GM23338 (cell line): Measurements from ENCODE around the gene PPFIBP2. TPM values are rescaled to one million over a fixed set of nuclear protein-coding genes. Genes with fewer than 3 reads are reported as not detected.

Experiments used
- ATAC-seq: fragments of 200-7000 bp; cut with Tn5 transposase; 3 replicates; pipeline ENCODE4 v1.9.1; 2020
- DNase-seq: peaks from one replicate; pipeline ENCODE4 v3.0.0-alpha.2; 2015; ENCODE audit warnings: low spot score
- H2AFZ ChIP-seq: fragments of 200-600 bp; sonication (generic); 2 replicates; pipeline ENCODE4 v1.8.0; 2016; ENCODE audit warnings: antibody characterized with exemption, mild to moderate bottlenecking, moderate library complexity
- H3F3A ChIP-seq: fragments of 200-600 bp; sonication (generic); replicated peaks from 2 replicates; pipeline ENCODE4 v1.8.0; 2017; ENCODE audit warnings: antibody characterized with exemption, mixed run types, low read depth
- H3K27ac ChIP-seq: fragments of 200-600 bp; sonication (generic); 2 replicates; pipeline ENCODE4 v1.6.1; 2016; ENCODE audit warnings: low read depth
- H3K27me3 ChIP-seq: fragments of 200-600 bp; sonication (generic); 2 replicates; pipeline ENCODE4 v1.8.0; 2016; ENCODE audit warnings: mild to moderate bottlenecking, mixed run types, moderate library complexity; ENCODE audit not compliant: insufficient read depth
- H3K36me3 ChIP-seq: fragments of 200-600 bp; sonication (generic); 2 replicates; pipeline ENCODE4 v1.8.0; 2016; ENCODE audit warnings: mild to moderate bottlenecking; ENCODE audit not compliant: insufficient read depth
- H3K4me1 ChIP-seq: fragments of 200-600 bp; sonication (generic); 2 replicates; pipeline ENCODE4 v1.8.0; 2016; ENCODE audit warnings: mild to moderate bottlenecking, moderate library complexity; ENCODE audit not compliant: insufficient read depth
- H3K4me2 ChIP-seq: fragments of 200-600 bp; sonication (generic); 2 replicates; pipeline ENCODE4 v1.7.1; 2017; ENCODE audit warnings: mixed run types
- H3K4me3 ChIP-seq: fragments of 200-600 bp; sonication (generic); 2 replicates; pipeline ENCODE4 v1.6.1; 2016; ENCODE audit warnings: mixed run types
- H3K79me2 ChIP-seq: fragments of 200-600 bp; sonication (generic); replicated peaks from 2 replicates; pipeline ENCODE4 v1.8.0; 2017; ENCODE audit warnings: mild to moderate bottlenecking; ENCODE audit not compliant: insufficient read depth
- H3K9me2 ChIP-seq: fragments of 200-600 bp; sonication (generic); 2 replicates; pipeline ENCODE4 v1.8.0; 2017; ENCODE audit not compliant: insufficient read depth
- H4K20me1 ChIP-seq: fragments of 200-600 bp; sonication (generic); replicated peaks from 2 replicates; pipeline ENCODE4 v1.8.0; 2017; ENCODE audit warnings: mild to moderate bottlenecking; ENCODE audit not compliant: insufficient read depth
- H3K27ac Mint-ChIP-seq: 2 replicates; pipeline ENCODE4 v1.8.0; 2020; ENCODE audit warnings: inconsistent platforms, mild to moderate bottlenecking, moderate library complexity, mixed read lengths
- H3K27me3 Mint-ChIP-seq: 3 replicates; pipeline ENCODE4 v1.8.0; 2022; ENCODE audit warnings: low read depth, mild to moderate bottlenecking, moderate library complexity, mixed read lengths, inconsistent platforms; ENCODE audit not compliant: insufficient read depth, poor library complexity
- H3K36me3 Mint-ChIP-seq: 3 replicates; pipeline ENCODE4 v1.8.0; 2021; ENCODE audit warnings: low read depth, mild to moderate bottlenecking, inconsistent platforms, moderate library complexity, mixed read lengths
- H3K4me1 Mint-ChIP-seq: 3 replicates; pipeline ENCODE4 v1.8.0; 2020; ENCODE audit warnings: mild to moderate bottlenecking, inconsistent platforms, mixed read lengths
- H3K4me3 Mint-ChIP-seq: 3 replicates; pipeline ENCODE4 v1.8.0; 2021; ENCODE audit warnings: moderate library complexity, mild to moderate bottlenecking, inconsistent platforms, mixed read lengths
- H3K9me3 Mint-ChIP-seq: 3 replicates; pipeline ENCODE4 v1.8.0; 2020; ENCODE audit warnings: moderate library complexity, mild to moderate bottlenecking, inconsistent platforms, mixed read lengths
- CREB1 ChIP-seq: fragments of 250-450 bp; sonication (Bioruptor Pico); IDR thresholded peaks from 2 replicates; pipeline ENCODE4 v1.5.0; 2020; ENCODE audit warnings: low read depth, mild to moderate bottlenecking, moderate library complexity
- EZH2 ChIP-seq: fragments of 200-600 bp; sonication (generic); IDR thresholded peaks from one replicate; pipeline ENCODE4 v1.8.0; 2017; ENCODE audit warnings: antibody characterized with exemption, mild to moderate bottlenecking, low read depth; ENCODE audit not compliant: unreplicated experiment
- EZH2phosphoT487 ChIP-seq: fragments of 200-600 bp; sonication (generic); IDR thresholded peaks from one replicate; pipeline ENCODE4 v1.8.1; 2018; ENCODE audit warnings: antibody characterized with exemption; ENCODE audit not compliant: unreplicated experiment
- JUNB ChIP-seq: IDR thresholded peaks from one replicate; pipeline ENCODE4 v1.6.1; 2016; ENCODE audit warnings: antibody characterized with exemption; ENCODE audit not compliant: unreplicated experiment
- NANOG ChIP-seq: IDR thresholded peaks from 2 replicates; pipeline ENCODE4 v1.6.1; 2016; ENCODE audit warnings: antibody characterized with exemption, borderline replicate concordance
- POLR2AphosphoS5 ChIP-seq: IDR thresholded peaks from 2 replicates; pipeline ENCODE4 v1.6.1; 2016; ENCODE audit warnings: antibody characterized with exemption, low read depth
- STAT1 ChIP-seq: IDR thresholded peaks from one replicate; pipeline ENCODE4 v1.6.1; 2016; ENCODE audit warnings: antibody characterized with exemption; ENCODE audit not compliant: unreplicated experiment
- ZNF114 ChIP-seq: fragments of 250-450 bp; sonication (Bioruptor Pico); IDR thresholded peaks from 2 replicates; pipeline ENCODE4 v1.5.0; 2020; ENCODE audit warnings: mild to moderate bottlenecking, moderate library complexity
- ZNF331 ChIP-seq: fragments of 250-450 bp; sonication (Bioruptor Pico); IDR thresholded peaks from 2 replicates; pipeline ENCODE4 v1.5.0; 2020; ENCODE audit warnings: low read depth, mild to moderate bottlenecking, moderate library complexity
- polyA plus RNA-seq: library from polyadenylated mRNA; unstranded; fragments of >200 nt; fragmentation: Nextera tagmentation; extraction: Ambion mirVana; gene quantifications from 2 replicates; pipeline ENCODE4 v1.2.1, GENCODE V29; 2016
- total RNA-seq: library from RNA; depleted of rRNA; stranded (reverse); fragments of >200 nt; shearing (Covaris generic); gene quantifications from 2 replicates; pipeline ENCODE4 v1.2.3, GENCODE V29; 2014
- TF ChIP-seq, protein P1 (sequence below): IDR thresholded peaks from one replicate; pipeline ENCODE4 v1.6.1; 2018; ENCODE audit warnings: antibody characterized with exemption; ENCODE audit not compliant: unreplicated experiment
- TF ChIP-seq, protein P2 (sequence below): fragments of 250-450 bp; sonication (Bioruptor Pico); IDR thresholded peaks from 2 replicates; pipeline ENCODE4 v1.5.0; 2020; ENCODE audit warnings: mild to moderate bottlenecking, moderate library complexity
- TF ChIP-seq, protein P3 (sequence below): IDR thresholded peaks from 2 replicates; pipeline ENCODE4 v1.6.1; 2016; ENCODE audit warnings: antibody characterized with exemption
- TF ChIP-seq, protein P4 (sequence below), 2 experiments: fragments of 200-600 bp in 1 of 2; sonication (generic) in 1 of 2; conservative IDR thresholded peaks; 2 replicates each; pipeline versions ENCODE4 v1.5.1 to v1.6.1; 2016 to 2017; ENCODE audit warnings: antibody characterized with exemption in 2 of 2, low read depth in 2 of 2, mild to moderate bottlenecking in 2 of 2, moderate library complexity in 1 of 2

The PPFIBP2 gene
- total and polyA plus RNA-seq, 2 experiments from 2014 or later = 7.1 to 14.8 TPM

DNA sequence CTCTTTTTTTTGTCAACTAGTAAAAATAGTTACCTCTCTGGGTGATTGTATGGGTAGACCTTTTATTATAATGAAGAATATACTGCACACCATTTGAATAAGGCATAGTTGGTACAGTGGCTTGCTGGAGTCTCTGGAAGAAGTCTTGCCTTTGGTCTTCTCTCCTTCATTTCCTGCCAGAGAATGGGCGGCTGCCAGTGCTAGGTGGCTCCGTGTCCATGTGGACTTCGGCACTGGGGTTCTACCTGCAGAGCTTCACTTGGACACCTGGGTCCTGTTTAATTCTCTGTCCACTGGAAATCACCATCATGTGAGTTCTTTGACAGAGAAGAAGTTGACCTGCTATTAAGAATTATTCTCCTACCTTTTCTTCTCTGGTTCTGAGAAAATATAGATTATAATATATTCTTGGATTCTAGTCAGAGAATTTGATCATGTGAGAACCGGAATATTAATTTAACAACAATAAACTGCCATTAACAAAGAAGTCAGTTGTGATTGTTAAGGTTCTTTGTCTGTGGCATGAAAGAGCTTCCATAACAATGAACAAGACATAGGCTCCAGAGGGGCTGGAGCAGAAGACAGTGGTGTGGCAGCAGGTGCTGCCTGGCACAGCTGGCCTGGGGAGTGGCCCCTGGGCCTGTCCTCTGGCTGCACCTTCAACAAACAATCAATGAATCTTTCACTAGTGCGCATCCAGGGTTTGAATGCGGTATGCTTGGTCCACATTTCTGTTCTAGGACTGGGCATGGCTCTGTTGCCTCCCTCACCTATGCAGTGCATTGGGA lies 77.5 kb downstream of the PPFIBP2 start:
- H3K4me1 Mint-ChIP-seq = peaks cover 21% of the 10 kb centered on the region
- peaks cover 16% of the 10 kb centered on the region for H3K4me1 ChIP-seq
- H3K27me3 Mint-ChIP-seq = peaks cover 3% of the 10 kb centered on the region

More for the DNA sequence above, 77.5 kb downstream of the PPFIBP2 start:
- Mint-ChIP-seq H3K27ac (no peak overlapping the region), H3K4me3 (no peak overlapping the region), H3K9me3 (no peaks in the 10 kb centered on the region), H3K36me3 (no peaks in the 10 kb centered on the region)
- Histone ChIP-seq H3K27me3 (no peaks in the 10 kb centered on the region), H3K27ac (no peak overlapping the region), H3F3A (no peaks in the 10 kb centered on the region), H3K4me2 (no peak overlapping the region), H3K36me3 (no peaks in the 10 kb centered on the region), H3K9me2 (peaks cover 13% of the 10 kb centered on the region; the same call in 1 of the 2 replicates), H4K20me1 (no peaks in the 10 kb centered on the region; the same call in 1 of the 2 replicates), H3K4me3 (no peak overlapping the region), H2AFZ (no peak overlapping the region), H3K79me2 (no peaks in the 10 kb centered on the region)
- TF ChIP-seq ZNF114 (CRISPR knock-in tag) (no peak), JUNB (no peak), ZNF331 (CRISPR knock-in tag) (no peak), STAT1 (no peak), CREB1 (no peak), POLR2AphosphoS5 (no peak), EZH2 (no peak), NANOG (no peak), EZH2phosphoT487 (no peak)
- TF ChIP-seq, protein P1, sequence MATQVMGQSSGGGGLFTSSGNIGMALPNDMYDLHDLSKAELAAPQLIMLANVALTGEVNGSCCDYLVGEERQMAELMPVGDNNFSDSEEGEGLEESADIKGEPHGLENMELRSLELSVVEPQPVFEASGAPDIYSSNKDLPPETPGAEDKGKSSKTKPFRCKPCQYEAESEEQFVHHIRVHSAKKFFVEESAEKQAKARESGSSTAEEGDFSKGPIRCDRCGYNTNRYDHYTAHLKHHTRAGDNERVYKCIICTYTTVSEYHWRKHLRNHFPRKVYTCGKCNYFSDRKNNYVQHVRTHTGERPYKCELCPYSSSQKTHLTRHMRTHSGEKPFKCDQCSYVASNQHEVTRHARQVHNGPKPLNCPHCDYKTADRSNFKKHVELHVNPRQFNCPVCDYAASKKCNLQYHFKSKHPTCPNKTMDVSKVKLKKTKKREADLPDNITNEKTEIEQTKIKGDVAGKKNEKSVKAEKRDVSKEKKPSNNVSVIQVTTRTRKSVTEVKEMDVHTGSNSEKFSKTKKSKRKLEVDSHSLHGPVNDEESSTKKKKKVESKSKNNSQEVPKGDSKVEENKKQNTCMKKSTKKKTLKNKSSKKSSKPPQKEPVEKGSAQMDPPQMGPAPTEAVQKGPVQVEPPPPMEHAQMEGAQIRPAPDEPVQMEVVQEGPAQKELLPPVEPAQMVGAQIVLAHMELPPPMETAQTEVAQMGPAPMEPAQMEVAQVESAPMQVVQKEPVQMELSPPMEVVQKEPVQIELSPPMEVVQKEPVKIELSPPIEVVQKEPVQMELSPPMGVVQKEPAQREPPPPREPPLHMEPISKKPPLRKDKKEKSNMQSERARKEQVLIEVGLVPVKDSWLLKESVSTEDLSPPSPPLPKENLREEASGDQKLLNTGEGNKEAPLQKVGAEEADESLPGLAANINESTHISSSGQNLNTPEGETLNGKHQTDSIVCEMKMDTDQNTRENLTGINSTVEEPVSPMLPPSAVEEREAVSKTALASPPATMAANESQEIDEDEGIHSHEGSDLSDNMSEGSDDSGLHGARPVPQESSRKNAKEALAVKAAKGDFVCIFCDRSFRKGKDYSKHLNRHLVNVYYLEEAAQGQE = no peak
- TF ChIP-seq, protein P2, sequence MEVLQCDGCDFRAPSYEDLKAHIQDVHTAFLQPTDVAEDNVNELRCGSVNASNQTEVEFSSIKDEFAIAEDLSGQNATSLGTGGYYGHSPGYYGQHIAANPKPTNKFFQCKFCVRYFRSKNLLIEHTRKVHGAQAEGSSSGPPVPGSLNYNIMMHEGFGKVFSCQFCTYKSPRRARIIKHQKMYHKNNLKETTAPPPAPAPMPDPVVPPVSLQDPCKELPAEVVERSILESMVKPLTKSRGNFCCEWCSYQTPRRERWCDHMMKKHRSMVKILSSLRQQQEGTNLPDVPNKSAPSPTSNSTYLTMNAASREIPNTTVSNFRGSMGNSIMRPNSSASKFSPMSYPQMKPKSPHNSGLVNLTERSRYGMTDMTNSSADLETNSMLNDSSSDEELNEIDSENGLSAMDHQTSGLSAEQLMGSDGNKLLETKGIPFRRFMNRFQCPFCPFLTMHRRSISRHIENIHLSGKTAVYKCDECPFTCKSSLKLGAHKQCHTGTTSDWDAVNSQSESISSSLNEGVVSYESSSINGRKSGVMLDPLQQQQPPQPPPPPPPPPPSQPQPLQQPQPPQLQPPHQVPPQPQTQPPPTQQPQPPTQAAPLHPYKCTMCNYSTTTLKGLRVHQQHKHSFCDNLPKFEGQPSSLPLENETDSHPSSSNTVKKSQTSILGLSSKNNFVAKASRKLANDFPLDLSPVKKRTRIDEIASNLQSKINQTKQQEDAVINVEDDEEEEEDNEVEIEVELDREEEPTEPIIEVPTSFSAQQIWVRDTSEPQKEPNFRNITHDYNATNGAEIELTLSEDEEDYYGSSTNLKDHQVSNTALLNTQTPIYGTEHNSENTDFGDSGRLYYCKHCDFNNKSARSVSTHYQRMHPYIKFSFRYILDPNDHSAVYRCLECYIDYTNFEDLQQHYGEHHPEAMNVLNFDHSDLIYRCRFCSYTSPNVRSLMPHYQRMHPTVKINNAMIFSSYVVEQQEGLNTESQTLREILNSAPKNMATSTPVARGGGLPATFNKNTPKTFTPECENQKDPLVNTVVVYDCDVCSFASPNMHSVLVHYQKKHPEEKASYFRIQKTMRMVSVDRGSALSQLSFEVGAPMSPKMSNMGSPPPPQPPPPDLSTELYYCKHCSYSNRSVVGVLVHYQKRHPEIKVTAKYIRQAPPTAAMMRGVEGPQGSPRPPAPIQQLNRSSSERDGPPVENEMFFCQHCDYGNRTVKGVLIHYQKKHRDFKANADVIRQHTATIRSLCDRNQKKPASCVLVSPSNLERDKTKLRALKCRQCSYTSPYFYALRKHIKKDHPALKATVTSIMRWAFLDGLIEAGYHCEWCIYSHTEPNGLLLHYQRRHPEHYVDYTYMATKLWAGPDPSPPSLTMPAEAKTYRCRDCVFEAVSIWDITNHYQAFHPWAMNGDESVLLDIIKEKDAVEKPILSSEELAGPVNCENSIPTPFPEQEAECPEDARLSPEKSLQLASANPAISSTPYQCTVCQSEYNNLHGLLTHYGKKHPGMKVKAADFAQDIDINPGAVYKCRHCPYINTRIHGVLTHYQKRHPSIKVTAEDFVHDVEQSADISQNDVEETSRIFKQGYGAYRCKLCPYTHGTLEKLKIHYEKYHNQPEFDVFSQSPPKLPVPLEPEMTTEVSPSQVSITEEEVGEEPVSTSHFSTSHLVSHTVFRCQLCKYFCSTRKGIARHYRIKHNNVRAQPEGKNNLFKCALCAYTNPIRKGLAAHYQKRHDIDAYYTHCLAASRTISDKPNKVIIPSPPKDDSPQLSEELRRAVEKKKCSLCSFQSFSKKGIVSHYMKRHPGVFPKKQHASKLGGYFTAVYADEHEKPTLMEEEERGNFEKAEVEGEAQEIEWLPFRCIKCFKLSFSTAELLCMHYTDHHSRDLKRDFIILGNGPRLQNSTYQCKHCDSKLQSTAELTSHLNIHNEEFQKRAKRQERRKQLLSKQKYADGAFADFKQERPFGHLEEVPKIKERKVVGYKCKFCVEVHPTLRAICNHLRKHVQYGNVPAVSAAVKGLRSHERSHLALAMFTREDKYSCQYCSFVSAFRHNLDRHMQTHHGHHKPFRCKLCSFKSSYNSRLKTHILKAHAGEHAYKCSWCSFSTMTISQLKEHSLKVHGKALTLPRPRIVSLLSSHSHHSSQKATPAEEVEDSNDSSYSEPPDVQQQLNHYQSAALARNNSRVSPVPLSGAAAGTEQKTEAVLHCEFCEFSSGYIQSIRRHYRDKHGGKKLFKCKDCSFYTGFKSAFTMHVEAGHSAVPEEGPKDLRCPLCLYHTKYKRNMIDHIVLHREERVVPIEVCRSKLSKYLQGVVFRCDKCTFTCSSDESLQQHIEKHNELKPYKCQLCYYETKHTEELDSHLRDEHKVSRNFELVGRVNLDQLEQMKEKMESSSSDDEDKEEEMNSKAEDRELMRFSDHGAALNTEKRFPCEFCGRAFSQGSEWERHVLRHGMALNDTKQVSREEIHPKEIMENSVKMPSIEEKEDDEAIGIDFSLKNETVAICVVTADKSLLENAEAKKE = no peak
- TF ChIP-seq, protein P3, sequence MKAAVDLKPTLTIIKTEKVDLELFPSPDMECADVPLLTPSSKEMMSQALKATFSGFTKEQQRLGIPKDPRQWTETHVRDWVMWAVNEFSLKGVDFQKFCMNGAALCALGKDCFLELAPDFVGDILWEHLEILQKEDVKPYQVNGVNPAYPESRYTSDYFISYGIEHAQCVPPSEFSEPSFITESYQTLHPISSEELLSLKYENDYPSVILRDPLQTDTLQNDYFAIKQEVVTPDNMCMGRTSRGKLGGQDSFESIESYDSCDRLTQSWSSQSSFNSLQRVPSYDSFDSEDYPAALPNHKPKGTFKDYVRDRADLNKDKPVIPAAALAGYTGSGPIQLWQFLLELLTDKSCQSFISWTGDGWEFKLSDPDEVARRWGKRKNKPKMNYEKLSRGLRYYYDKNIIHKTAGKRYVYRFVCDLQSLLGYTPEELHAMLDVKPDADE = no peak
- TF ChIP-seq, protein P4, sequence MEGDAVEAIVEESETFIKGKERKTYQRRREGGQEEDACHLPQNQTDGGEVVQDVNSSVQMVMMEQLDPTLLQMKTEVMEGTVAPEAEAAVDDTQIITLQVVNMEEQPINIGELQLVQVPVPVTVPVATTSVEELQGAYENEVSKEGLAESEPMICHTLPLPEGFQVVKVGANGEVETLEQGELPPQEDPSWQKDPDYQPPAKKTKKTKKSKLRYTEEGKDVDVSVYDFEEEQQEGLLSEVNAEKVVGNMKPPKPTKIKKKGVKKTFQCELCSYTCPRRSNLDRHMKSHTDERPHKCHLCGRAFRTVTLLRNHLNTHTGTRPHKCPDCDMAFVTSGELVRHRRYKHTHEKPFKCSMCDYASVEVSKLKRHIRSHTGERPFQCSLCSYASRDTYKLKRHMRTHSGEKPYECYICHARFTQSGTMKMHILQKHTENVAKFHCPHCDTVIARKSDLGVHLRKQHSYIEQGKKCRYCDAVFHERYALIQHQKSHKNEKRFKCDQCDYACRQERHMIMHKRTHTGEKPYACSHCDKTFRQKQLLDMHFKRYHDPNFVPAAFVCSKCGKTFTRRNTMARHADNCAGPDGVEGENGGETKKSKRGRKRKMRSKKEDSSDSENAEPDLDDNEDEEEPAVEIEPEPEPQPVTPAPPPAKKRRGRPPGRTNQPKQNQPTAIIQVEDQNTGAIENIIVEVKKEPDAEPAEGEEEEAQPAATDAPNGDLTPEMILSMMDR (conservative IDR thresholded peaks at IDR 0.05; ENCODE audit: low read depth in 2 of 2) = no peak
- ATAC-seq (no peak), DNase-seq (no peak)
